OCI-M1 (cell line): ENCODE results near the gene PKP3.

Source experiments
- DNase-seq: peaks from one replicate; lab custom pipeline; 2025; lab: John Stamatoyannopoulos, UW

PKP3 gene

DNA sequence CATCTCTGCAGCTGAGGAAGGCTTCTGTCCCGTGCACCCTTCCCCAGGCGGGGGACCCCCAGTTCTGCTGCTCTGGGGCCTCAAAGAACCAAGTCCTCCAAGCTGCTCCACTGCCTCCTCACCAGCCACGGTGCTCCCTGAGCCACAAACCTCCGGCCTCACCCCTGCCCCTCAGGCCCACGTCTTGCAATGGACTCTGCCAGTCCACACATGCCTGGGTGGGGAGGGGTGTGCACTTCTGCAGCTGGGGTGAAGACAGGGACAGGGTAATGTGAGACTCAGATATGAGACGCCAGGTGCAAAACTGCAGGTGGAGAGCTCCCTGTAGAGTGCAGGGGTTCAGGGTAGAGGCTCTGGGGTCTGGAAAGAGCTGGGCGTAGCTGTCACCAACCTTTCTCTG is 52.9 kb downstream of the PKP3 start:
- DNase-seq: no peak

DNA sequence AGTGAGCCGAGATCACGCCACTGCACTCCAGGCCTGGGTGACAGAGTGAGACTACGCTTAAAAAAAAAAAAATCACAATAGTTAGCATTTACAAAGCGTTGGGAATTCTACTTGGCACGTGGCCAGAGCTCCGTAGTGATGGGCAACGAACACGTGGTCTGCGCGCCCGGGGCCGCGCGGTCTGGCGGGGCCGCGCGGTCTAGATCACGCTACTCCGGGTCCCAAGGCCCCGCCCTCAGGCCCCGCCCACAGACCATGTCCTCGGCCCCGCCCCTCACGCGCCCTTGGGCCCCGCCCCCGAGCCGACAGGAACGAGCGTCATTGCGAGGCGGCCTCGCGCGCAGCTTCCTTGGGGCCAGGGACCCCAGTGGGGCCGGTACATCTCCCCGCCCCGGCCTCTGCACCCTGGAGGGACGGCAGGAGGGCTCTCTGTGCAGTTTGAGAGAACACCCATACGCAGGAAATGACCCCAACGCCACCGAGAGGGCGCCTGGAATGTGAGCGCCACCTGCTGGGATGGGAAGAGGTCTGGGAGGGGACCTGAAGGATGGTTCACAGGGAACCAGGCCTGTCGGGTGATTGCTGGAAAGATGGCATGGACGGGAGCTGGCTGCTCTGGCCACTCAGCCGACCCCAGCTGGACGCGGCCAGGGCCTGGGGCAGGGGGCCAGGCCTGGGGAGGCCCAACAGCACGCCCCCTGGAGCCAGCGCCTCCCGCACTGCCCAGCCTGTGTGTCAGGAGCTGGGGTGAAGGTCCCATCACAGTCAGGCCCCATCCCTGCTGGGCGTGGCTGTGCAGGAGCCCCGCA is 54.1 kb downstream of the PKP3 start:
- DNase-seq: peak; percentile 99

DNA sequence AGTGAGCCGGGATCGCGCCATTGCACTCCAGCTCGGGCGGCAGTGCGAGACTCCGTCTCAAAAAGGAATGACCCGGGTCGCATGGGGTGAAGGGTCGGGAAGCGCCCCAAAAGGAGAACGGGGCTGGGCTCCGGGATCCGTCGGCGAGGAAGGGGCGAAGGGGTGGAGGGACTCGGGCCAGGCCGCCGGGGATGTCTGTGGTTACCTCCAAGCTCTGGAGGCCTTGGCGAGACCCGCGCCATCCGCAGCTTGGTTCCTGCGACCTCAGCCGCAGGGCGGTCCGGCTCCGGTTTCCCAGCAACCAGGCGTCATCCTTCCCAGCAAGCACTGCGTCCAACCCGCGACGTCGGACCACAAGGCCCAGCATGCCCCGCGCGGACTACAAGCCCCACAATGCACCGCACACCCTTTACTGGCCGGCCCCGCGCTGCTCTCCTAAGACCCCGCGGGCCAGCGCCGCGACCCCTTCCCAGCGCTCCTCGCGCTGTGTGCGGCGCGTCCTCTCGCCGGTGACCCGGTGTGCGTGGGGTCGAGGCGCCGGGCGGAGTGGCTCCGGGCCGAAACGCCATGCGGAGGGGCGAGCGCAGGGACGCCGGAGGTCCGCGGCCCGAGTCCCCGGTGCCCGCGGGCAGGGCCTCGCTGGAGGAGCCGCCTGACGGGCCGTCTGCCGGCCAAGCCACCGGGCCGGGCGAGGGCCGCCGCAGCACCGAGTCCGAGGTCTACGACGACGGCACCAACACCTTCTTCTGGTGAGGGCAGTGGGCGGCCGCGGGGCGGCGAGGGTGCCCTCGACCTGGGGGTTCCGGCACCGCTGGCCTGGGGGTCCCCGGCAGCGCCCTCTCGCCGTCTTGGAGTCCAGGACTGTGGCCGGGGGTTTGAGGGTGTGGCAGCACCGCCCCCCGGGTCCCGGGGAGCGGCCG is 56.1 kb downstream of the PKP3 start, which contains the start of gene PTDSS2:
Gene PTDSS2 (plus strand): TSS at position 391 of the 920 bp plus-strand sequence. CDS start 177 bp downstream, at position 568.
- peak; percentile 97 for DNase-seq

DNA sequence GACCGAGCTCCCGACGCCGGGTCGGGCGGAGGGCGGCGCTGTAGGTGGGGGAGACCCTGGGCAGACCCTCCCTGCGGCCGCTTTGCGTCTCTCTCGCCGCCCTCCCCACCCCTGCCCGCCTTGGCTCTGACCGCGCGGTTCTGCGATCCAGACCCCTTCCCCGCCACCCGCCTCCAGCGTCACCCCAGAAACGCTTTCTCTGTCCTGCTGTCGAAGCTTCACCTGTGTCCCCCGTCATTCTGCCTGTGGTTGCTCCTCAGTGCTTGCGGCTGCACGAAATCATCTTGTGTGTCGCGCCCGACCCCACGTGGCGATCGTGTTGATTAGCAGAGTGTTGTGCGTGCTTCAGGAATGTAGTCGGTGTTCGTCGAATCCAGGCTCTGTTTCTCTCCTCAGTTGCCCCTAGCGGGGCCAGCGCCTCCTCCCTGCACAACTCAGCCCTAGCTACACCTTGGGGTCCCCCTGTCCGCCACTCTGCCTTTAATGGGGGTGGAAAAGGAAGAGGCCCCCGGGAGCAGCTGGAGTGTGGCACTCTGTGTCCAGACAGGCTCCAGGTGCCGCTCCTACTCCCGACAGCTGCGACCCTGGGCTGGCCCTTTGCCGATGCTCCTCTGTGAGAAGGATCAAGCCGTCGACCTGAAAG is 56.9 kb downstream of the PKP3 start:
- peak; percentile 77 for DNase-seq

DNA sequence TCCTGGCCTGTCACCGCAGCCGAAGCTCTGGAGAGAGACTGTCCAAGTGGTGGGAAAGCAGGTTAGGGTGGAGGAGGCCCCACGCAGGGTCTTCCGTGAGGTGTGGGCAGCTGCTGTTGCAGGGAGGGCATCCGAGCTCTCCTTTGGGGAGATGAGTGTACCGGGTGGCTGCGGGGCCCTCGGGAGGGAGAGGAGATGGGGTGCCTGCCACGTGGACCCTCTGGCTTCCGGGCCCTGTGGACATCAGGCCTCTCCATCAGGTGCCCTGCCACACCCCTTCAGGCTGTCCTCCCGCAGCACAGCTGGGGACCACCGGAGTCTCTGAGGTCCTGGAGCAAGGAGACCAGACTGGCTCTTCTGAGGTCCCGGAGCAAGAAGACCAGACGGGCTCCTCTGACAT is 57.7 kb downstream of the PKP3 start:
- DNase-seq: no peak

DNA sequence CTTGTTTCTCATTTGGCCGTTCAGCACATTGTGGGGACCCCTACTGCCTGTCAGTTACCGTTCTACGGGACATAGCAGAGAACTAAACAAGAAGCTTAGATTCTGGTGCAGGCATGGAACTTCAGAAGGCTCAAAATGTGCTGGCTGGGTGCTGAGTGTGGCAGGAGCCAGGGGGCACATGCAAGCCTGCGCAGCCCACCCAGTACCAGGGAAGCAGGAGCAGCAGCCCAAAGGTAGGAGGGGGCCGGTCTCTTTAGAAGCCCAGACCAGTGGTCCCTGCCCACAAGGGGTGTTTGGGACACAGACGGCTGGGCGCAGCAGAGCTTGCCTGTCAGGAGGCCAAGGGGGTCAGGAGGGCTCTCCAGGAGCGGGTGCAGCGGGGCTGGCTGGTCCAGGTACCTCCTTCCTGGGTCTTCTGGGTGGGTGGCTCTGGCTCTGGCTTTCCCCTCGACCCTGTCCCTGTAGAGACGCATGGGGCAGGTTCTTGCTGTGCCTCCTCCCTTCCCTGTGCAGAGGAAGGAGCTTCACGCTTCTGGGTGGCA is 58.3 kb downstream of the PKP3 start:
- no peak for DNase-seq

DNA sequence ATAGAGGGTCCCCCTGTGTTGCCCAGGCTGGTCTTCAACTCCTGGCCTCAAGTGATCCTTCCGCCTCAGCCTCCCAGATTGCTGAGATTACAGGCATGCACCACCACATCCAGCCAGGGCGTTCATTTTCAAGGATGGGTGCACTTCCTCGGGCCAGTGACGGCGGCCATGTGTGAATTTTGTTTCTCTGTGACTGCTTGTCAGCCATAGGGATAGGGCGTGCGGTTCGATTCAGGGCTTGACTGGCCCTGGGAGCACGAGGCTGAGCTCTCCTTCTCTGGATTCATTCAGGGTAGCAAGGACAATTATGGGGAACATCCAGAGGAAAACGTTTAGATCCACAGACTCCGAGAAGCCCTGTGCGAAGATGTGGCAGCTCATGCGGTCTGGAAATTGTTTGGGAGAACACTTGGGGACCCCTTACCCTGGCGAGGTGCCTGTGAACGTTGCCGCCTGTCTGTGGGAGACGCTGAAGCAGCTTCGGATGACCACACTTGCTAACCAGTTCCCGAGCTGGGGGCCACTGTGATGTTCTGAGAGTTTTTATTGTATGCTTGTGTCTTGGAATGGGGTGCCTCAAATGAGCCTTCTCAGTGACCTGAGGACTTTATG is 59.0 kb downstream of the PKP3 start:
- DNase-seq: no peak

DNA sequence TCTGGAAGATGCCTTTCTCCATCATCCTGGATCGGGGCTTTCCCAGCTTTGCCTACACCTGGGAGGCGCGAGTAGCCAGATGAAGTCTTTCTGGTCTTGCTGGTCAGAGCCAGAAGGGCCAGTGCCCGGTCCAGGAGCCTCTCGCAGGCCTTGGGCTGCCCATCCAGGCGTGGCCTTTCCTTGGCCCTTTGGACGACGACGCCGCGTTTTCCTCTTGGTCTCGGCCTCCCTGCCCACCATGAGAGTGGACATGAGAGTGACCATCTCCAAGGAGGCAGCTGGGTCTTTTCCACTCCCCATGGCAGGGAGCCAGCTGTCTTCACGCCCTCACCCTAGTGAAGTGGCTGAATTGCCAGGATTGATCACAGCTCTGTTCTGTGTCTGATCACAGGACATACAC is 59.6 kb downstream of the PKP3 start:
- DNase-seq: no peak

DNA sequence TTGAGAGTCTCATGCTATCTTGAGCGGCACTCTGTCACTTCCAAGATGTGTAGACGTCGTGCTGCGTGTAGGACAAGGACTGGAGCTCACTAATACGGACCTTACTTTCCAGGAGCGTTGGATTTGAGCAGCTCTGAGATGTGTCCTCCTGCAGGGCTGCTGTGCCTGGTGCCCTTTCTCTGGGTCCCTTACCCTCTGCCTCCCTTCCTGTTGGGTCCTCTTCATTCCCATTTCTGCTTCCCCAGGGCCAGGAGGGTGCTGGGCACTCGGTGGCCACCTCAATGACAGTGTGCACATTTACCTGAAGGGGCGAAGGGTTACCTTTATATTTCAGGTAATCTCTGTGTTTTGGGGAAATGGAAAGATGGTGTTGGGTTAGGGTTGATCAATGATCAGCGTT is 60.0 kb downstream of the PKP3 start:
- no peak for DNase-seq
